Brain pericyte (primary cell): Measurements from ENCODE around the gene EFNB3.

Experiments used
- DNase-seq: peaks from one replicate; pipeline ENCODE4 v3.0.0-alpha.2; 2012; ENCODE audit warnings: low read depth, low spot score

The EFNB3 gene

GRCh38 chr17:7700510-7700909, 4.5 kb upstream of the EFNB3 start:
- DNase-seq, result no peak

- no peak for DNase-seq
These were observed 3.3 kb upstream of the EFNB3 start for GRCh38 chr17:7701681-7702080.

- DNase-seq, result no peak
These were observed 2.2 kb upstream of the EFNB3 start for GRCh38 chr17:7702776-7703175.

GRCh38 chr17:7703584-7704479, 1.2 kb upstream of the EFNB3 start:
- DNase-seq, result no peak

GRCh38 chr17:7705269-7706255, 560 bp downstream of the EFNB3 start:
- no peak for DNase-seq

- DNase-seq, result no peak
These were observed 1.8 kb downstream of the EFNB3 start for GRCh38 chr17:7706631-7707354.

GRCh38 chr17:7707446-7707845, 2.4 kb downstream of the EFNB3 start:
- DNase-seq, result no peak

GRCh38 chr17:7707858-7708750, 3.1 kb downstream of the EFNB3 start:
- DNase-seq, result no peak

GRCh38 chr17:7709031-7709430, 4.0 kb downstream of the EFNB3 start:
- DNase-seq, result no peak

- no peak for DNase-seq
These were observed 5.3 kb downstream of the EFNB3 start for GRCh38 chr17:7710301-7710700.

GRCh38 chr17:7711051-7711755, 6.2 kb downstream of the EFNB3 start:
- DNase-seq, result no peak

- DNase-seq, result no peak
These were observed 7.2 kb downstream of the EFNB3 start for GRCh38 chr17:7712111-7712771.

GRCh38 chr17:7713782-7714181, 8.8 kb downstream of the EFNB3 start:
- DNase-seq, result no peak

- no peak for DNase-seq
These were observed 10.0 kb downstream of the EFNB3 start for GRCh38 chr17:7714721-7715594.

- no peak for DNase-seq
These were observed 11.2 kb downstream of the EFNB3 start for GRCh38 chr17:7715936-7716886.

- peak; percentile 81 for DNase-seq
These were observed 12.1 kb downstream of the EFNB3 start, which contains the start of gene DNAH2 for GRCh38 chr17:7716901-7717755. Gene DNAH2, plus strand, starts transcription at chr17:7717744. Its CDS starts 1,991 bp downstream, at chr17:7719735.
